GM12878 (cell line): ENCODE results near the gene FAM83G. TPM values are rescaled to one million over a fixed set of nuclear protein-coding genes. Genes with fewer than 3 reads are reported as not detected.

ENCODE experiments used
- ATAC-seq: fragments of 200-7000 bp; cut with Tn5 transposase; 3 replicates; pipeline ENCODE4 v1.9.1; 2020; ENCODE audit warnings: mild to moderate bottlenecking, moderate library complexity
- BruUV-seq: library from RNA; stranded (reverse); fragments of 400-500 nt; replicated peaks from 2 replicates; lab custom pipeline; 2021; lab: Mats Ljungman, UMichigan
- CTCF ChIA-PET: fragments of 300-600 bp; sonication (Branson Sonifier 250); formaldehyde crosslinking; extraction: SDS; loops from one replicate; lab custom pipeline; 2021; ENCODE audit warnings: inconsistent platforms; lab: Yijun Ruan, JAX
- POLR2A ChIA-PET: fragments of 350-600 bp; formaldehyde crosslinking; extraction: SDS; loops from one replicate; lab custom pipeline; 2021; ENCODE audit warnings: inconsistent platforms; lab: Charles Lee
- RAD21 ChIA-PET: fragments of 300-600 bp; sonication (Branson Sonifier 250); formaldehyde crosslinking; loops from one replicate; lab custom pipeline; 2023; ENCODE audit warnings: antibody characterized with exemption; ENCODE audit not compliant: unreplicated experiment; lab: Charles Lee
- SMC1A ChIA-PET: fragments of 300-600 bp; sonication (Branson Sonifier 250); formaldehyde crosslinking; loops from one replicate; lab custom pipeline; 2023; ENCODE audit not compliant: unreplicated experiment, uncharacterized antibody; lab: Charles Lee
- DNase-seq: peaks from one replicate; pipeline ENCODE4 v3.0.0-alpha.2; 2011; ENCODE audit warnings: low read depth, low spot score
- FAIRE-seq: peaks from 3 replicates; lab custom pipeline; 2011; peaks lifted over from hg19 to GRCh38; lab: Jason Lieb, UNC
- H2AFZ ChIP-seq: 2 replicates; pipeline ENCODE4 v1.6.0; 2011; ENCODE audit warnings: low read depth, low read length, control low read depth; ENCODE audit not compliant: control insufficient read depth
- H3K27ac ChIP-seq: 2 replicates; pipeline ENCODE4 v1.5.1; 2011; ENCODE audit warnings: control low read depth; ENCODE audit not compliant: control insufficient read depth, insufficient read depth
- H3K27me3 ChIP-seq, 2 experiments: replicated peaks in 1 of 2; 2 replicates each; pipeline versions ENCODE4 v1.6.0 to v1.6.1; 2011; ENCODE audit warnings: low read length in 1 of 2; ENCODE audit not compliant: control insufficient read depth in 2 of 2, insufficient read depth in 2 of 2
- H3K36me3 ChIP-seq, 2 experiments: 2 replicates each; pipeline ENCODE4 v1.5.1; 2011; ENCODE audit warnings: low read length in 1 of 2; ENCODE audit not compliant: control insufficient read depth in 2 of 2, insufficient read depth in 2 of 2
- H3K4me1 ChIP-seq: 2 replicates; pipeline ENCODE4 v1.6.1; 2011; ENCODE audit warnings: mild to moderate bottlenecking, low read length, moderate library complexity, mixed read lengths; ENCODE audit not compliant: control insufficient read depth, insufficient read depth
- H3K4me2 ChIP-seq: 2 replicates; pipeline ENCODE4 v1.6.0; 2011; ENCODE audit warnings: control low read depth; ENCODE audit not compliant: control insufficient read depth, insufficient read depth
- H3K4me3 ChIP-seq: fragments of 200-600 bp; sonication (generic); 2 replicates; pipeline ENCODE4 v1.5.1; 2016
- H3K79me2 ChIP-seq: 2 replicates; pipeline ENCODE4 v1.6.0; 2011; ENCODE audit warnings: low read length; ENCODE audit not compliant: control insufficient read depth, insufficient read depth
- H3K9ac ChIP-seq: 2 replicates; pipeline ENCODE4 v1.8.0; 2011; ENCODE audit warnings: low read length, control low read depth, mixed read lengths; ENCODE audit not compliant: control insufficient read depth, insufficient read depth
- H3K9me3 ChIP-seq: replicated peaks from 3 replicates; pipeline ENCODE4 v1.5.1; 2011; ENCODE audit warnings: mild to moderate bottlenecking, low read length; ENCODE audit not compliant: control insufficient read depth, insufficient read depth
- H4K20me1 ChIP-seq: 2 replicates; pipeline ENCODE4 v1.6.0; 2011; ENCODE audit not compliant: control insufficient read depth, insufficient read depth
- BACH1 ChIP-seq: fragments of 450-650 bp; IDR thresholded peaks from 2 replicates; pipeline ENCODE4 v1.6.1; 2017; ENCODE audit warnings: mild to moderate bottlenecking, borderline replicate concordance
- BRCA1 ChIP-seq: IDR thresholded peaks from 2 replicates; pipeline ENCODE4 v1.6.1; 2011; ENCODE audit warnings: low read depth, low read length, improper control_type of control experiment
- CREM ChIP-seq: IDR thresholded peaks from 2 replicates; pipeline ENCODE4 v1.6.1; 2014; ENCODE audit warnings: antibody characterized with exemption, low read depth
- EZH2 ChIP-seq: IDR thresholded peaks from 2 replicates; pipeline ENCODE4 v1.6.1; 2012; ENCODE audit warnings: low read depth, mild to moderate bottlenecking, control low read depth, inconsistent platforms, low read length, borderline replicate concordance; ENCODE audit not compliant: control insufficient read depth
- NR2C2 ChIP-seq: IDR thresholded peaks from 2 replicates; pipeline ENCODE4 v1.6.1; 2011; ENCODE audit warnings: borderline replicate concordance, low read depth; ENCODE audit not compliant: control insufficient read depth, insufficient read length
- RUNX3 ChIP-seq: IDR thresholded peaks from 2 replicates; pipeline ENCODE4 v1.6.1; 2012; ENCODE audit warnings: low read length, inconsistent platforms
- SPI1 ChIP-seq: IDR thresholded peaks from 2 replicates; pipeline ENCODE4 v1.6.1; 2011; ENCODE audit warnings: low read depth, mild to moderate bottlenecking, low read length, moderate library complexity, borderline replicate concordance; ENCODE audit not compliant: insufficient read depth
- TBL1XR1 ChIP-seq: IDR thresholded peaks from 2 replicates; pipeline ENCODE4 v1.6.1; 2012; ENCODE audit warnings: low read depth, low read length, improper control_type of control experiment
- ZNF24 ChIP-seq: fragments of 450-650 bp; IDR thresholded peaks from 2 replicates; pipeline ENCODE4 v1.6.1; 2017; ENCODE audit warnings: antibody characterized with exemption, mild to moderate bottlenecking
- WGBS: methylation state at CpG from one replicate; pipeline ENCODE4 v1.1.6; 2016; ENCODE audit warnings: low lambda C conversion rate; ENCODE audit not compliant: insufficient replicate concordance, insufficient coverage; ENCODE audit errors: missing lambda C conversion rate; 5-methylcytosine and 5-hydroxymethylcytosine counted together
- in situ Hi-C: fragments of 300-500 bp; cut with MboI; formaldehyde crosslinking; loops from 9 replicates; pipeline ENCODE4 v1.14.3; 2018; ENCODE audit warnings: mixed read lengths
- intact Hi-C: fragments of 100-400 bp; cut with micrococcal nuclease; formaldehyde crosslinking; loops from one replicate; pipeline ENCODE4 v1.14.2; 2022; ENCODE audit not compliant: unreplicated experiment
- polyA plus RNA-seq, 11 experiments: library from polyadenylated mRNA; depleted of rRNA in 4 of 11; unstranded in 6 of 11; stranded (reverse) in 5 of 11; fragments of >200 nt; fragmentation: Nextera tagmentation in 4 of 11; fragmentation: Illumina TruSeq in 1 of 11; extraction: Ambion mirVana in 4 of 11; extraction: Trizol in 1 of 11; gene quantifications; 1 replicate in 1 of 11; 2 replicates in 10 of 11; pipeline versions ENCODE4 v1.2.1 to v1.2.3, GENCODE V29; 2011 to 2016; ENCODE audit warnings: inconsistent platforms in 2 of 11, missing spikeins in 2 of 11, low read depth in 1 of 11
- total RNA-seq, 4 experiments: library from RNA; depleted of rRNA in 3 of 4; stranded (reverse); fragments of >200 nt in 3 of 4; fragmentation: Illumina TruSeq in 1 of 4; extraction: Trizol in 1 of 4; gene quantifications; 2 replicates each; pipeline versions ENCODE4 v1.2.1 to v1.2.3, GENCODE V29; 2013 to 2021
- TF ChIP-seq, protein P1 (sequence below): IDR thresholded peaks from 2 replicates; pipeline ENCODE4 v1.6.1; 2011; ENCODE audit warnings: borderline replicate concordance, low read depth, mild to moderate bottlenecking, moderate library complexity, low read length; ENCODE audit not compliant: insufficient read depth, poor library complexity, severe bottlenecking
- TF ChIP-seq, protein P2 (sequence below): fragments of 450-650 bp; IDR thresholded peaks from 2 replicates; pipeline ENCODE4 v1.6.1; 2017; ENCODE audit warnings: mild to moderate bottlenecking, low read depth, inconsistent platforms; ENCODE audit not compliant: poor library complexity, severe bottlenecking
- TF ChIP-seq, protein P3 (sequence below): fragments of 450-650 bp; IDR thresholded peaks from 2 replicates; pipeline ENCODE4 v1.6.1; 2017; ENCODE audit warnings: borderline replicate concordance
- TF ChIP-seq, protein P4 (sequence below): fragments of 450-650 bp; IDR thresholded peaks from 2 replicates; pipeline ENCODE4 v1.6.1; 2014; ENCODE audit warnings: mild to moderate bottlenecking

Gene FAM83G
- total and polyA plus RNA-seq, 10 of the 15 experiments (the other 5 are each of a cell fraction or from before 2014, with no cell fraction given), result 0.03 to 16.7 (median 6.5) TPM

DNA sequence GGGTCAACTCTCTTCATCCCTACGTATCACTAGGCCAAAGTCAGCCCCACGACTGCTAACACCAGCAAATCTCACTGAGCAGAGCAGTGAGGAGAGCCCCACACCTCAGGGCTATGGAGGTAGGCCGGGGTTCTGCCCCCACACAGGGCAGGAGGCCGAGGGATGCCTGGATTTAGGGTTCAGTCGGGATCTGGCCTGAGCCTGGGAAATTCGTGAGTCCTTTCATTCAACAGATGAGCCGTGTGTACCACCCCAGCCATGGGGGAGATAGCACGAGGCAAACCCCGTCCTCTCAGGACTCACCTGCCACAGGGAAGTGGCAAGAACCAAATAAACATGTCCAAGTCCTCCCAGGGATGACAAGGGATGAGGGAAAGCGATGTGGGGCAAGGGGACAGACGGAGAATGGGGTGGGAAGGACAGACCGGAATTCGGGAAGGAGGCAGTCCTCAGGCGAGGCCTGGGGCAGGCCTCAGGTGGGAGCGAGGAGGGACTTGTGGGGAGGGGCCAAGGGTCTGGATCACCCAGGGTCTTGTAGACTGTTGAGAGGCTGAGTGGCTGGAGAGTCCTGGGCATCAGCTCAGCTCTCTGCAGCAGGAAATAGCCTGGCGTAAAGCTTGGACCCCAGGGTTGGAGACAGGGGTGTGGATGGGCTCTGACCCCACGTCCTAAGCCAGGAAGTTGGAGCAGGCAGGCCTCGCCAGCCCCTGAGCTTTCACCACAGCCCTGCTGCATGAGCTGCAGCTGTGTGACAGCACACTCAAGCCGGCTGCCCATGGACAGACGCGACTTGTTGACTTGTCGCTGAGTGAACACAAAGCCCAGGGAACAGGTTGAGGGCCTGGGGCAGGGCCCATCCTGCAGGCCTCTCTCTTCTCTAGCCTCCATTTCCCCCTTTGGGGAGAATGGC lies 7.9 kb upstream of the FAM83G start (continued):
- TF ChIP-seq, protein P1, sequence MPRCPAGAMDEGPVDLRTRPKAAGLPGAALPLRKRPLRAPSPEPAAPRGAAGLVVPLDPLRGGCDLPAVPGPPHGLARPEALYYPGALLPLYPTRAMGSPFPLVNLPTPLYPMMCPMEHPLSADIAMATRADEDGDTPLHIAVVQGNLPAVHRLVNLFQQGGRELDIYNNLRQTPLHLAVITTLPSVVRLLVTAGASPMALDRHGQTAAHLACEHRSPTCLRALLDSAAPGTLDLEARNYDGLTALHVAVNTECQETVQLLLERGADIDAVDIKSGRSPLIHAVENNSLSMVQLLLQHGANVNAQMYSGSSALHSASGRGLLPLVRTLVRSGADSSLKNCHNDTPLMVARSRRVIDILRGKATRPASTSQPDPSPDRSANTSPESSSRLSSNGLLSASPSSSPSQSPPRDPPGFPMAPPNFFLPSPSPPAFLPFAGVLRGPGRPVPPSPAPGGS, result no peak
- TF ChIP-seq TBL1XR1 (no peak), BACH1 (no peak)
- TF ChIP-seq, all 136 proteins: peak for 0

DNA sequence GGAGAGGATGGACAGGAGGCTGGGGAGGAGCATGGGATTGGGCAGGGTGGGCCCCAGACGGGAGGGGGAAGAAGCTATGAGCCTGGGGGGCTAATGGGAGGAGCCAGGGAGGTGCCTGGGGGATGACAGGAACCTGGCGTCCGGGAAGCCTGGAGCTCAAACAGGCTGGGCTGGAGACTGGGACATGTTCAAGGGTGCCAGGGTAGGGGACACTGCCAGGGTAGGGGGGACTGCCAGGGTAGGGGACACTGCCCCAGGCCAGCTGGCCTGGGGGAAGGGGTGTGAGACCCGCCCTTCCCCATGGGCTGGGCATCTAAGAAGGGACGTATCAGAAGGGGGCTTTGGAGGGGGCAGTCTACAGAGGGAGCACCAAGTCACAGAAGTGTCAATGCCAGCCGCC lies 7.0 kb upstream of the FAM83G start:
- ChIA-PET CTCF (no interaction called here), POLR2A (no interaction called here), RAD21 (no interaction called here), SMC1A (interaction anchor here (0.9 kb wide), 1 partner anchor 25 kb away, joined by 3 read pairs; no protein-coding TSS in a partner anchor)
- ATAC-seq (no peak), DNase-seq (no peak), FAIRE-seq (no peak)
- intact Hi-C loops (no loop called here), in situ Hi-C loops (no loop called here)
- Histone ChIP-seq H3K79me2 (no peaks in the 10 kb centered on the region), H3K27me3 (no peaks in the 10 kb centered on the region), H3K9ac (no peak overlapping the region), H4K20me1 (no peaks in the 10 kb centered on the region), H3K4me2 (no peak overlapping the region), H3K4me1 (no peaks in the 10 kb centered on the region), H3K9me3 (no peaks in the 10 kb centered on the region), H2AFZ (no peak overlapping the region), H3K27ac (no peak overlapping the region), H3K36me3 (no peaks in the 10 kb centered on the region), H3K4me3 (no peak overlapping the region)
- WGBS, result 44% methylated on average over 6 of the region's 6 CpGs
- BruUV-seq, result no TSS peak
- TF ChIP-seq RUNX3 (no peak), SPI1 (no peak), BRCA1 (no peak), CREM (no peak), EZH2 (no peak), ZNF24 (no peak), NR2C2 (no peak)
- TF ChIP-seq, protein P2, sequence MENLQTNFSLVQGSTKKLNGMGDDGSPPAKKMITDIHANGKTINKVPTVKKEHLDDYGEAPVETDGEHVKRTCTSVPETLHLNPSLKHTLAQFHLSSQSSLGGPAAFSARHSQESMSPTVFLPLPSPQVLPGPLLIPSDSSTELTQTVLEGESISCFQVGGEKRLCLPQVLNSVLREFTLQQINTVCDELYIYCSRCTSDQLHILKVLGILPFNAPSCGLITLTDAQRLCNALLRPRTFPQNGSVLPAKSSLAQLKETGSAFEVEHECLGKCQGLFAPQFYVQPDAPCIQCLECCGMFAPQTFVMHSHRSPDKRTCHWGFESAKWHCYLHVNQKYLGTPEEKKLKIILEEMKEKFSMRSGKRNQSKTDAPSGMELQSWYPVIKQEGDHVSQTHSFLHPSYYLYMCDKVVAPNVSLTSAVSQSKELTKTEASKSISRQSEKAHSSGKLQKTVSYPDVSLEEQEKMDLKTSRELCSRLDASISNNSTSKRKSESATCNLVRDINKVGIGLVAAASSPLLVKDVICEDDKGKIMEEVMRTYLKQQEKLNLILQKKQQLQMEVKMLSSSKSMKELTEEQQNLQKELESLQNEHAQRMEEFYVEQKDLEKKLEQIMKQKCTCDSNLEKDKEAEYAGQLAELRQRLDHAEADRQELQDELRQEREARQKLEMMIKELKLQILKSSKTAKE, result no peak
- TF ChIP-seq, protein P3, sequence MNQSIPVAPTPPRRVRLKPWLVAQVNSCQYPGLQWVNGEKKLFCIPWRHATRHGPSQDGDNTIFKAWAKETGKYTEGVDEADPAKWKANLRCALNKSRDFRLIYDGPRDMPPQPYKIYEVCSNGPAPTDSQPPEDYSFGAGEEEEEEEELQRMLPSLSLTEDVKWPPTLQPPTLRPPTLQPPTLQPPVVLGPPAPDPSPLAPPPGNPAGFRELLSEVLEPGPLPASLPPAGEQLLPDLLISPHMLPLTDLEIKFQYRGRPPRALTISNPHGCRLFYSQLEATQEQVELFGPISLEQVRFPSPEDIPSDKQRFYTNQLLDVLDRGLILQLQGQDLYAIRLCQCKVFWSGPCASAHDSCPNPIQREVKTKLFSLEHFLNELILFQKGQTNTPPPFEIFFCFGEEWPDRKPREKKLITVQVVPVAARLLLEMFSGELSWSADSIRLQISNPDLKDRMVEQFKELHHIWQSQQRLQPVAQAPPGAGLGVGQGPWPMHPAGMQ, result no peak
- TF ChIP-seq, protein P4, sequence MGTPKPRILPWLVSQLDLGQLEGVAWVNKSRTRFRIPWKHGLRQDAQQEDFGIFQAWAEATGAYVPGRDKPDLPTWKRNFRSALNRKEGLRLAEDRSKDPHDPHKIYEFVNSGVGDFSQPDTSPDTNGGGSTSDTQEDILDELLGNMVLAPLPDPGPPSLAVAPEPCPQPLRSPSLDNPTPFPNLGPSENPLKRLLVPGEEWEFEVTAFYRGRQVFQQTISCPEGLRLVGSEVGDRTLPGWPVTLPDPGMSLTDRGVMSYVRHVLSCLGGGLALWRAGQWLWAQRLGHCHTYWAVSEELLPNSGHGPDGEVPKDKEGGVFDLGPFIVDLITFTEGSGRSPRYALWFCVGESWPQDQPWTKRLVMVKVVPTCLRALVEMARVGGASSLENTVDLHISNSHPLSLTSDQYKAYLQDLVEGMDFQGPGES, result no peak
